ENCODE measurements around the gene GLB1L2.

GLB1L2 gene

DNA sequence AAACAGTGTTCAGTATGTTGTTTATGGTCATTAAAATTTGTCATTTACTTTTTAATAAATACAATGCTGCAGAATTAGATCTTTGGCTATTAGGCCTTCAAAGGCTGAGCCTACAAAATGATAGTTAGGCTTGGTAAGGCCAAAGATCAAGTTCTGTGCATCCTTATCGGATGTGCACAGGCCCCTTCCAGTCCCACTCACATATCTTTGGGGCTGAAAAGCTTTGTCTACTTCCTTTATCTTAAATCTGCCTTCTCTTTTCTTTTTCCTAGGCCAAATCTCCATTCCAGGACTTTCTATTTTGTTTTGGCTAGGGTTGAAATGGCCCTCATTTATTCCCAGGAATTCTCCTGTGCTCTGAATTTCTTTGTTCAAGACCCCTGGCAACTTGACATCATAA is 3.4 kb upstream of the GLB1L2 start:
- peaks cover 8 to 37% (median 28%) of the 10 kb centered on the region in 5 experiments for H3K27me3 ChIP-seq (replicated peaks in 2 of 5; ENCODE audit: control insufficient read depth in 4 of 5, insufficient read depth in 5 of 5, low read length in 4 of 5)
- peaks cover 0 to 2% (median 0%) of the 10 kb centered on the region in 5 experiments for H3K9me3 ChIP-seq (ENCODE audit: control extremely low read depth in 1 of 5, control insufficient read depth in 4 of 5, insufficient read depth in 2 of 5, low read depth in 1 of 5, low read length in 4 of 5)
- 100% methylated on average over 1 of the region's 1 CpG for WGBS (ENCODE audit: insufficient coverage)
- ChIA-PET POLR2A (no interaction called here), CTCF (no interaction called here)
- no peak for DNase-seq
- no peak overlapping the region for H3K4me3 ChIP-seq (ENCODE audit: control insufficient read depth in 1 of 7, extremely low read depth in 1 of 7, insufficient read depth in 4 of 7, low read depth in 2 of 7, low read length in 6 of 7)
- peaks cover 3 to 18% (median 11%) of the 10 kb centered on the region in 4 experiments for H3K4me1 ChIP-seq (ENCODE audit: control extremely low read depth in 1 of 4, control insufficient read depth in 4 of 4, insufficient read depth in 4 of 4, low read length in 3 of 4)
- H3K36me3 ChIP-seq (ENCODE audit: control insufficient read depth in 4 of 4, insufficient read depth in 4 of 4, low read length in 3 of 4) = no peaks in the 10 kb centered on the region
- H3K27ac ChIP-seq (ENCODE audit: insufficient read depth in 1 of 2, low read depth in 1 of 2, low read length in 2 of 2, poor library complexity in 1 of 2, severe bottlenecking in 2 of 2) = no peak overlapping the region

DNA sequence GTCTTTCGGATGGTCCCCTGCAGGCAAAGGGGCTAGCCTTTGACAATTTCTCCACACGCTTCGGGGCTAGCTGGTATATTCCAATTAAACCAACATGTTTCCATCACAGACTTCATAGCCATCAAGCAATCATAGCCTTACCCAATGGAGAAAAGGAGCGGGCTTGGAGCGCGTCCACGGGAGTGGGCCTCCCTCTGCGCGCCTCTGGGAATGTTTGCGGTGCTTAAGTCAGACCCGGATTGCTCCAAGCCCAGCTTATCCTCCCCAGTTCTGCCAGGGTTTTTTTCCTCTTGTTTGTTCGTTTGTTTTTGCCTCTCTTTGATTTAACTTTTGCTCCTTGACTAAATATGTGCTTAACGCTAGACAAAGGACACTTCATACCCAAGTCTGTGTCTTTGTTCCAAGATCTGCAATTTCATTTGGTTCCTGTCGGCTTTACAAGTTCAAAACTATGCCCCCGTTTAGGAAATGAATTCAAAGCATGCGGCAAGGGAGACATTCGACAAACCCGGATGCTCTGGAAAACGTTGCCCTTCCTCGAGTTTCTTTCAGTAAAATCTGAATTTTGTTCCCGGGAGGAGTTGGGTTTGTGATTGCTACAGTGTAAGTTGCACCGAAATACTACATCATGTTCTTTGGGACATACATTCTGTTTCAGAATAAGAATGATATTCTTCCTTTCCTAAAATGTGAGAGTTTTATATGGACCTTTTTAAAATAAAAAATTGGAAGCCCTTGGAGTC is 1.0 kb upstream of the GLB1L2 start:
- Histone ChIP-seq H3K27ac (ENCODE audit: insufficient read depth in 1 of 2, low read depth in 1 of 2, low read length in 2 of 2, poor library complexity in 1 of 2, severe bottlenecking in 2 of 2) (no peak overlapping the region), H3K27me3 (replicated peaks in 2 of 5; ENCODE audit: control insufficient read depth in 4 of 5, insufficient read depth in 5 of 5, low read length in 4 of 5) (peaks cover 8 to 41% (median 32%) of the 10 kb centered on the region in 5 experiments), H3K4me1 (ENCODE audit: control extremely low read depth in 1 of 4, control insufficient read depth in 4 of 4, insufficient read depth in 4 of 4, low read length in 3 of 4) (peaks cover 3 to 18% (median 11%) of the 10 kb centered on the region in 4 experiments), H3K4me3 (ENCODE audit: control insufficient read depth in 1 of 7, extremely low read depth in 1 of 7, insufficient read depth in 4 of 7, low read depth in 2 of 7, low read length in 6 of 7) (peak overlapping the region in 5 of 7 experiments; percentile 34 to 73 (median 60)), H3K36me3 (ENCODE audit: control insufficient read depth in 4 of 4, insufficient read depth in 4 of 4, low read length in 3 of 4) (no peaks in the 10 kb centered on the region), H3K9me3 (ENCODE audit: control extremely low read depth in 1 of 5, control insufficient read depth in 4 of 5, insufficient read depth in 2 of 5, low read depth in 1 of 5, low read length in 4 of 5) (peaks cover 0 to 2% (median 0%) of the 10 kb centered on the region in 5 experiments)
- POLR2A ChIA-PET = no interaction called here
- WGBS (ENCODE audit: insufficient coverage) = 30% methylated on average over 17 of the region's 22 CpGs
- CTCF ChIA-PET = no interaction called here
- DNase-seq = peak in 2 of 3 donors; percentile 6

GRCh38 chr11:134332189-134332631 is 422 bp downstream of the GLB1L2 start:
- ChIA-PET POLR2A (no interaction called here), CTCF (no interaction called here)
- no peaks in the 10 kb centered on the region for H3K36me3 ChIP-seq (ENCODE audit: control insufficient read depth in 4 of 4, insufficient read depth in 4 of 4, low read length in 3 of 4)
- H3K27me3 ChIP-seq (replicated peaks in 2 of 5; ENCODE audit: control insufficient read depth in 4 of 5, insufficient read depth in 5 of 5, low read length in 4 of 5) = peaks cover 8 to 41% (median 32%) of the 10 kb centered on the region in 5 experiments
- H3K4me1 ChIP-seq (ENCODE audit: control extremely low read depth in 1 of 4, control insufficient read depth in 4 of 4, insufficient read depth in 4 of 4, low read length in 3 of 4) = peaks cover 3 to 18% (median 11%) of the 10 kb centered on the region in 4 experiments
- DNase-seq = peak; percentile 10 to 40 (median 22)
- WGBS (ENCODE audit: insufficient coverage) = under 1% methylated on average over 40 of the region's 40 CpGs
- H3K27ac ChIP-seq (ENCODE audit: insufficient read depth in 1 of 2, low read depth in 1 of 2, low read length in 2 of 2, poor library complexity in 1 of 2, severe bottlenecking in 2 of 2) = no peak overlapping the region
- H3K9me3 ChIP-seq (ENCODE audit: control extremely low read depth in 1 of 5, control insufficient read depth in 4 of 5, insufficient read depth in 2 of 5, low read depth in 1 of 5, low read length in 4 of 5) = peaks cover 0 to 2% (median 0%) of the 10 kb centered on the region in 5 experiments
- peak overlapping the region; percentile 26 to 72 (median 49) for H3K4me3 ChIP-seq (ENCODE audit: control insufficient read depth in 1 of 7, extremely low read depth in 1 of 7, insufficient read depth in 4 of 7, low read depth in 2 of 7, low read length in 6 of 7)

DNA sequence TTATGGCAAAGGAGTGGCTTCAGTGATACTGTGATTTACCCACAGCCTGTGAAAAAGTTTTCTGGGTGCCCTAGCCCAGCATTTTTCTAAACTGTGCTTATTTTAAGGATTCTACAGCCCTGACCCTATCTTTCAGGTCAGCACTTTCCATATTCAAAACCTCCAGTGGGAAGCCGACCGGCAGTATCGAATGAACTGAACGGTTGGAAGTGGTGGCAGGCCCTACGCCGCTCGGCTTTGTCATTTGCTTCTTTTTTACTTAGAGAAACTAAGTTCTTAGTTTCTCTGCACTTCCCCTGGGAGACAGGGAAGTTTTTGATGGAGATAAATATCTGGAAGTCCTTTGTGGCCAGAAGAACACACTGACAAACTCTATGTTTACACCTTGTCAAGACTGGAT is 994 bp downstream of the GLB1L2 start:
- Histone ChIP-seq H3K4me3 (ENCODE audit: control insufficient read depth in 1 of 7, extremely low read depth in 1 of 7, insufficient read depth in 4 of 7, low read depth in 2 of 7, low read length in 6 of 7) (peak overlapping the region in 1 of 7 experiments; percentile 72), H3K36me3 (ENCODE audit: control insufficient read depth in 4 of 4, insufficient read depth in 4 of 4, low read length in 3 of 4) (no peaks in the 10 kb centered on the region), H3K4me1 (ENCODE audit: control extremely low read depth in 1 of 4, control insufficient read depth in 4 of 4, insufficient read depth in 4 of 4, low read length in 3 of 4) (peaks cover 3 to 18% (median 11%) of the 10 kb centered on the region in 4 experiments), H3K27ac (ENCODE audit: insufficient read depth in 1 of 2, low read depth in 1 of 2, low read length in 2 of 2, poor library complexity in 1 of 2, severe bottlenecking in 2 of 2) (no peak overlapping the region), H3K9me3 (ENCODE audit: control extremely low read depth in 1 of 5, control insufficient read depth in 4 of 5, insufficient read depth in 2 of 5, low read depth in 1 of 5, low read length in 4 of 5) (peaks cover 0 to 2% (median 0%) of the 10 kb centered on the region in 5 experiments), H3K27me3 (replicated peaks in 2 of 5; ENCODE audit: control insufficient read depth in 4 of 5, insufficient read depth in 5 of 5, low read length in 4 of 5) (peaks cover 8 to 41% (median 32%) of the 10 kb centered on the region in 5 experiments)
- ChIA-PET POLR2A (no interaction called here), CTCF (no interaction called here)
- DNase-seq = no peak
- WGBS (ENCODE audit: insufficient coverage) = 60% methylated on average over 1 of the region's 7 CpGs

- 98% methylated on average over 7 of the region's 7 CpGs for WGBS (ENCODE audit: insufficient coverage)
- POLR2A ChIA-PET = no interaction called here
- CTCF ChIA-PET = no interaction called here
- H3K4me1 ChIP-seq (ENCODE audit: control extremely low read depth in 1 of 4, control insufficient read depth in 4 of 4, insufficient read depth in 4 of 4, low read length in 3 of 4) = peaks cover 3 to 18% (median 11%) of the 10 kb centered on the region in 4 experiments
- H3K27ac ChIP-seq (ENCODE audit: insufficient read depth in 1 of 2, low read depth in 1 of 2, low read length in 2 of 2, poor library complexity in 1 of 2, severe bottlenecking in 2 of 2) = no peak overlapping the region
- no peak overlapping the region for H3K4me3 ChIP-seq (ENCODE audit: control insufficient read depth in 1 of 7, extremely low read depth in 1 of 7, insufficient read depth in 4 of 7, low read depth in 2 of 7, low read length in 6 of 7)
- DNase-seq = no peak
- H3K27me3 ChIP-seq (replicated peaks in 2 of 5; ENCODE audit: control insufficient read depth in 4 of 5, insufficient read depth in 5 of 5, low read length in 4 of 5) = peaks cover 8 to 42% (median 32%) of the 10 kb centered on the region in 5 experiments
- H3K9me3 ChIP-seq (ENCODE audit: control extremely low read depth in 1 of 5, control insufficient read depth in 4 of 5, insufficient read depth in 2 of 5, low read depth in 1 of 5, low read length in 4 of 5) = peaks cover 0 to 2% (median 0%) of the 10 kb centered on the region in 5 experiments
- H3K36me3 ChIP-seq (ENCODE audit: control insufficient read depth in 4 of 4, insufficient read depth in 4 of 4, low read length in 3 of 4) = no peaks in the 10 kb centered on the region
Measured at GRCh38 chr11:134333312-134333711, 1.5 kb downstream of the GLB1L2 start.

DNA sequence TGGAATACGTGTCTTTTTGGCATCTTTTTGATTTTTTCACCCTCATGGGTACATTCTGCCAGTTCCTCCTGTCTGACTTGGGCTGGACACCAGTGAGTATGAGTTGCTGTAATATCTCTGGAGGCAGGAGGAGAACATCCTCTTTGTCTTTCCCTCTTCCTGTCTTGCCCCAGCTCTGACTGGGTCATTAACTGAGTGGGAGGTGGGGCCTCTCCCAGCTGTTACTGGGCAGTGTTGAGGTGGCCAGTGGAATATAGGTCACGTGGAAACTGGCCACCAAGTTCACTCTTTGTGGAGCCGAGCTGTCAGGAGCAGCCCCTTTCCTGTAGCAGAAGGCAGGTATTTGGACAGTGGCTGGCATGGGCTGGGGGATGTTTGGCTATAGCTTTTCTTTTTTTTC is 2.2 kb downstream of the GLB1L2 start:
- Histone ChIP-seq H3K27ac (ENCODE audit: insufficient read depth in 1 of 2, low read depth in 1 of 2, low read length in 2 of 2, poor library complexity in 1 of 2, severe bottlenecking in 2 of 2) (no peak overlapping the region), H3K4me3 (ENCODE audit: control insufficient read depth in 1 of 7, extremely low read depth in 1 of 7, insufficient read depth in 4 of 7, low read depth in 2 of 7, low read length in 6 of 7) (no peak overlapping the region), H3K36me3 (ENCODE audit: control insufficient read depth in 4 of 4, insufficient read depth in 4 of 4, low read length in 3 of 4) (no peaks in the 10 kb centered on the region), H3K4me1 (ENCODE audit: control extremely low read depth in 1 of 4, control insufficient read depth in 4 of 4, insufficient read depth in 4 of 4, low read length in 3 of 4) (peaks cover 3 to 18% (median 11%) of the 10 kb centered on the region in 4 experiments), H3K27me3 (replicated peaks in 2 of 5; ENCODE audit: control insufficient read depth in 4 of 5, insufficient read depth in 5 of 5, low read length in 4 of 5) (peaks cover 8 to 39% (median 30%) of the 10 kb centered on the region in 5 experiments), H3K9me3 (ENCODE audit: control extremely low read depth in 1 of 5, control insufficient read depth in 4 of 5, insufficient read depth in 2 of 5, low read depth in 1 of 5, low read length in 4 of 5) (peaks cover 0 to 2% (median 0%) of the 10 kb centered on the region in 5 experiments)
- ChIA-PET POLR2A (no interaction called here), CTCF (no interaction called here)
- no peak for DNase-seq
- 100% methylated on average over 3 of the region's 3 CpGs for WGBS (ENCODE audit: insufficient coverage)

Measured in common myeloid progenitor, CD34-positive (primary cell).